HEK293 (cell line): ENCODE measurements around the gene TNKS1BP1.

Experiments used
- CTCF ChIA-PET: fragments of 350-600 bp; formaldehyde crosslinking; extraction: SDS; loops from one replicate; lab custom pipeline; 2021; ENCODE audit warnings: antibody characterized with exemption; lab: Yijun Ruan, JAX
- POLR2A ChIA-PET: fragments of 300-600 bp; formaldehyde crosslinking; extraction: SDS; loops from one replicate; lab custom pipeline; 2020; ENCODE audit warnings: antibody characterized with exemption, inconsistent platforms; lab: Yijun Ruan, JAX
- H3K27ac ChIP-seq: fragments of 200-500 bp; sonication (Bioruptor generic); 2 replicates; pipeline ENCODE4 v1.5.1; 2014; ENCODE audit warnings: low read depth, low read length, control low read depth, inconsistent platforms; ENCODE audit errors: extremely low read depth
- H3K36me3 ChIP-seq, 2 experiments: fragments of 200-500 bp in 1 of 2; sonication (Bioruptor generic) in 1 of 2; 1 replicate in 1 of 2; 2 replicates in 1 of 2; pipeline ENCODE4 v1.5.1; 2014 to 2017; ENCODE audit warnings: inconsistent platforms in 2 of 2, low read length in 2 of 2; ENCODE audit not compliant: control insufficient read depth in 2 of 2, insufficient read depth in 1 of 2
- H3K4me1 ChIP-seq: fragments of 200-500 bp; sonication (Bioruptor generic); 2 replicates; pipeline ENCODE4 v1.5.1; 2014; ENCODE audit warnings: mild to moderate bottlenecking, low read length, inconsistent platforms; ENCODE audit not compliant: control insufficient read depth, insufficient read depth
- H3K4me3 ChIP-seq: 2 replicates; pipeline ENCODE4 v1.5.1; 2011; ENCODE audit warnings: low read depth, mild to moderate bottlenecking, control low read depth, low read length, moderate library complexity
- H3K9me3 ChIP-seq: fragments of 200-500 bp; sonication (Bioruptor generic); 2 replicates; pipeline ENCODE4 v1.5.1; 2014; ENCODE audit warnings: low read depth, low read length, inconsistent platforms; ENCODE audit not compliant: control insufficient read depth, insufficient read depth
- GFI1B ChIP-seq: fragments of 450-650 bp; formaldehyde crosslinking; IDR thresholded peaks from 2 replicates; pipeline ENCODE4 v1.5.1; 2016; ENCODE audit warnings: missing biosample characterization, missing genetic modification characterization
- MYNN ChIP-seq: fragments of 450-650 bp; formaldehyde crosslinking; IDR thresholded peaks from 2 replicates; pipeline ENCODE4 v1.5.1; 2016; ENCODE audit warnings: missing biosample characterization, missing genetic modification characterization, borderline replicate concordance
- MZF1 ChIP-seq: fragments of 450-650 bp; formaldehyde crosslinking; IDR thresholded peaks from 2 replicates; pipeline ENCODE4 v1.5.1; 2017; ENCODE audit warnings: missing biosample characterization, missing genetic modification characterization, borderline replicate concordance
- PRDM2 ChIP-seq: fragments of 450-650 bp; formaldehyde crosslinking; IDR thresholded peaks from 2 replicates; pipeline ENCODE4 v1.5.1; 2016; ENCODE audit warnings: missing biosample characterization, missing genetic modification characterization, borderline replicate concordance
- ZBTB11 ChIP-seq: fragments of 450-650 bp; formaldehyde crosslinking; conservative IDR thresholded peaks from 2 replicates; pipeline ENCODE4 v1.5.1; 2016; ENCODE audit warnings: low read depth, missing biosample characterization, missing genetic modification characterization
- ZBTB7A ChIP-seq: fragments of 450-650 bp; formaldehyde crosslinking; IDR thresholded peaks from 2 replicates; pipeline ENCODE4 v1.5.1; 2016; ENCODE audit warnings: low read depth, missing biosample characterization, missing genetic modification characterization
- ZNF169 ChIP-seq: fragments of 450-650 bp; formaldehyde crosslinking; IDR thresholded peaks from 2 replicates; pipeline ENCODE4 v1.5.1; 2016; ENCODE audit warnings: missing biosample characterization, missing genetic modification characterization
- ZNF274 ChIP-seq, 2 experiments: fragments of 200-500 bp in 1 of 2; fragments of 450-650 bp in 1 of 2; sonication (Bioruptor generic) in 1 of 2; formaldehyde crosslinking in 1 of 2; IDR thresholded peaks; 2 replicates each; pipeline versions ENCODE4 v1.5.1 to v1.6.1; 2014 to 2016; ENCODE audit warnings: borderline replicate concordance in 1 of 2, inconsistent platforms in 1 of 2, low read length in 1 of 2, missing biosample characterization in 1 of 2, missing genetic modification characterization in 1 of 2
- ZNF341 ChIP-seq: fragments of 450-650 bp; formaldehyde crosslinking; IDR thresholded peaks from 2 replicates; pipeline ENCODE4; 2016; ENCODE audit warnings: low read depth, missing biosample characterization, missing genetic modification characterization
- ZNF513 ChIP-seq: fragments of 450-650 bp; IDR thresholded peaks from 2 replicates; pipeline ENCODE4 v1.5.1; 2018; ENCODE audit warnings: missing biosample characterization, missing genetic modification characterization
- ZNF837 ChIP-seq: fragments of 450-650 bp; formaldehyde crosslinking; IDR thresholded peaks from 2 replicates; pipeline ENCODE4 v1.5.1; 2016; ENCODE audit warnings: missing biosample characterization, missing genetic modification characterization
- ZSCAN16 ChIP-seq: fragments of 450-650 bp; formaldehyde crosslinking; IDR thresholded peaks from 2 replicates; pipeline ENCODE4 v1.5.1; 2016; ENCODE audit warnings: missing biosample characterization, missing genetic modification characterization
- TF ChIP-seq, protein P1 (sequence below): fragments of 450-650 bp; formaldehyde crosslinking; IDR thresholded peaks from 2 replicates; pipeline ENCODE4 v1.5.1; 2016; ENCODE audit warnings: missing biosample characterization, missing genetic modification characterization, low read depth
- TF ChIP-seq, protein P2 (sequence below): fragments of 450-650 bp; formaldehyde crosslinking; optimal IDR thresholded peaks from 2 replicates; pipeline ENCODE3; 2016; ENCODE audit warnings: missing biosample characterization, mild to moderate bottlenecking, missing genetic modification characterization
- TF ChIP-seq, protein P3 (sequence below): fragments of 450-650 bp; formaldehyde crosslinking; IDR thresholded peaks from 2 replicates; pipeline ENCODE4 v1.5.1; 2017; ENCODE audit warnings: missing biosample characterization, missing genetic modification characterization

Gene TNKS1BP1

DNA sequence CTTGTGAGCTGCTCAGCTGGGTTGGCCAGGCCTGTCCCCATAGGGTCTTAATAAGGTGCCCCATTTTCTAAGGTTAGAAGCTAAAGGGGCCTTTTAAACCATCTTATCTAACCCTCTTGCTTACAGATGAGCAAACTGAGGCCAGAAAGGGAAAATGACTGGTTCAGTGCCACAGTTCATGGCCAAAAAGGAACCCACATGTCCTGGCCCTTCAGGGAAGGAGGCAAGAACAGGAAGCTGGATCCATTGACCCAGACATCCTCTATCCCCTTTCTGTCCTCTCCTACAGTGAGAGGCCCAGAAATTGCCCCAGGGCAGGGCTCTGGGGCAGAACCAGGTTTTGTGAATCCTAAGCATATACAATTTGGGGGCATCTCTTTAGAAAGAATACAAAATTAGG lies 46.2 kb upstream of the TNKS1BP1 start:
- Histone ChIP-seq H3K9me3 (no peaks in the 10 kb centered on the region), H3K27ac (no peak overlapping the region), H3K4me3 (no peak overlapping the region), H3K4me1 (no peaks in the 10 kb centered on the region), H3K36me3 (no peaks in the 10 kb centered on the region)
- ChIA-PET CTCF (no interaction called here), POLR2A (no interaction called here)
- TF ChIP-seq ZNF274 (IDR thresholded peaks at IDR 0.05; ENCODE audit: low read length) (no peak), ZNF274 (tag by site-specific recombination; IDR thresholded peaks at IDR 0.05; ENCODE audit: borderline replicate concordance) (no peak)

DNA sequence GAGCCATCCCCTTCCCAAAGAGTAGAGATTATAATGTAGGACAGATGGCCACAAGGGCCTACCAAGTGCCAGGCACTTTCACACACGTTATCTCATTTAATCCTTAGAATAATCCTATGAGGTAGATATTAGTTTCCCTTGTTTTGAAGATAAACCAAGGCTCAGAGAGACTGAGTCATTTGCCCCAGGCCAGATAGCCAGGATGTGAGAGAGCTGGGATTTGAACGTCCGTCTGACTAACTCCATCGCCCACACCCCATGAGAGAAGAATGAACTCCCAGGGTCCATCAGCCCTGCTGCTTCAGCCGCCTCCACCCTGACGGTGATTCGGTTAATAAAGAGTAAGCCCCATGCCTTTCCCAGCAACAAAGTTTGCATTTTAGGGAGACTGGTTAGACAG lies 45.5 kb upstream of the TNKS1BP1 start:
- no peak overlapping the region for H3K4me3 ChIP-seq
- H3K36me3 ChIP-seq: no peaks in the 10 kb centered on the region
- no peak overlapping the region for H3K27ac ChIP-seq
- ChIA-PET POLR2A (no interaction called here), CTCF (no interaction called here)
- no peaks in the 10 kb centered on the region for H3K9me3 ChIP-seq
- no peaks in the 10 kb centered on the region for H3K4me1 ChIP-seq
- TF ChIP-seq ZBTB11 (tag by site-specific recombination): no peak
- TF ChIP-seq, protein P1, sequence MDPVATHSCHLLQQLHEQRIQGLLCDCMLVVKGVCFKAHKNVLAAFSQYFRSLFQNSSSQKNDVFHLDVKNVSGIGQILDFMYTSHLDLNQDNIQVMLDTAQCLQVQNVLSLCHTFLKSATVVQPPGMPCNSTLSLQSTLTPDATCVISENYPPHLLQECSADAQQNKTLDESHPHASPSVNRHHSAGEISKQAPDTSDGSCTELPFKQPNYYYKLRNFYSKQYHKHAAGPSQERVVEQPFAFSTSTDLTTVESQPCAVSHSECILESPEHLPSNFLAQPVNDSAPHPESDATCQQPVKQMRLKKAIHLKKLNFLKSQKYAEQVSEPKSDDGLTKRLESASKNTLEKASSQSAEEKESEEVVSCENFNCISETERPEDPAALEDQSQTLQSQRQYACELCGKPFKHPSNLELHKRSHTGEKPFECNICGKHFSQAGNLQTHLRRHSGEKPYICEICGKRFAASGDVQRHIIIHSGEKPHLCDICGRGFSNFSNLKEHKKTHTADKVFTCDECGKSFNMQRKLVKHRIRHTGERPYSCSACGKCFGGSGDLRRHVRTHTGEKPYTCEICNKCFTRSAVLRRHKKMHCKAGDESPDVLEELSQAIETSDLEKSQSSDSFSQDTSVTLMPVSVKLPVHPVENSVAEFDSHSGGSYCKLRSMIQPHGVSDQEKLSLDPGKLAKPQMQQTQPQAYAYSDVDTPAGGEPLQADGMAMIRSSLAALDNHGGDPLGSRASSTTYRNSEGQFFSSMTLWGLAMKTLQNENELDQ (tag by site-specific recombination): no peak
- TF ChIP-seq ZNF341: no peak
- TF ChIP-seq ZNF169 (tag by site-specific recombination): no peak
- TF ChIP-seq MYNN: no peak
- TF ChIP-seq MZF1: no peak
- no peak for TF ChIP-seq ZNF837 (tag by site-specific recombination)
- no peak for TF ChIP-seq ZSCAN16 (tag by site-specific recombination)
- TF ChIP-seq, protein P2, sequence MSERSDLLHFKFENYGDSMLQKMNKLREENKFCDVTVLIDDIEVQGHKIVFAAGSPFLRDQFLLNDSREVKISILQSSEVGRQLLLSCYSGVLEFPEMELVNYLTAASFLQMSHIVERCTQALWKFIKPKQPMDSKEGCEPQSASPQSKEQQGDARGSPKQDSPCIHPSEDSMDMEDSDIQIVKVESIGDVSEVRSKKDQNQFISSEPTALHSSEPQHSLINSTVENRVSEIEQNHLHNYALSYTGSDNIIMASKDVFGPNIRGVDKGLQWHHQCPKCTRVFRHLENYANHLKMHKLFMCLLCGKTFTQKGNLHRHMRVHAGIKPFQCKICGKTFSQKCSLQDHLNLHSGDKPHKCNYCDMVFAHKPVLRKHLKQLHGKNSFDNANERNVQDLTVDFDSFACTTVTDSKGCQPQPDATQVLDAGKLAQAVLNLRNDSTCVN (tag by site-specific recombination): no peak
- no peak for TF ChIP-seq GFI1B (tag by site-specific recombination)
- TF ChIP-seq ZNF513 (tag by site-specific recombination): no peak
- TF ChIP-seq, protein P3, sequence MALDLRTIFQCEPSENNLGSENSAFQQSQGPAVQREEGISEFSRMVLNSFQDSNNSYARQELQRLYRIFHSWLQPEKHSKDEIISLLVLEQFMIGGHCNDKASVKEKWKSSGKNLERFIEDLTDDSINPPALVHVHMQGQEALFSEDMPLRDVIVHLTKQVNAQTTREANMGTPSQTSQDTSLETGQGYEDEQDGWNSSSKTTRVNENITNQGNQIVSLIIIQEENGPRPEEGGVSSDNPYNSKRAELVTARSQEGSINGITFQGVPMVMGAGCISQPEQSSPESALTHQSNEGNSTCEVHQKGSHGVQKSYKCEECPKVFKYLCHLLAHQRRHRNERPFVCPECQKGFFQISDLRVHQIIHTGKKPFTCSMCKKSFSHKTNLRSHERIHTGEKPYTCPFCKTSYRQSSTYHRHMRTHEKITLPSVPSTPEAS: no peak
- TF ChIP-seq PRDM2 (tag by site-specific recombination): no peak
- TF ChIP-seq ZBTB7A (tag by site-specific recombination): no peak
